Spleen (tissue), 13 donors: ENCODE results near the gene MSMP. TPM values are rescaled to one million over a fixed set of nuclear protein-coding genes. Genes with fewer than 3 reads are reported as not detected.

Experiments
- DNase-seq: peaks from one replicate; pipeline ENCODE4 v3.0.0-alpha.2; 2020
- H3K27ac ChIP-seq, 8 donors: fragments of 200-600 bp; sonication (generic) in 7 of 8; 1 replicate in 4 of 8; 2 replicates in 4 of 8; pipeline versions ENCODE4 v1.5.0 to v1.8.0; 2016 to 2021; ENCODE audit warnings: inconsistent platforms in 4 of 8, mild to moderate bottlenecking in 4 of 8, moderate library complexity in 1 of 8
- H3K27me3 ChIP-seq, 7 donors: fragments of 200-600 bp; sonication (generic) in 6 of 7; replicated peaks in 1 of 7; 1 replicate in 4 of 7; 2 replicates in 3 of 7; pipeline versions ENCODE4 v1.5.0 to v1.8.0; 2016 to 2021; ENCODE audit warnings: inconsistent platforms in 3 of 7, mild to moderate bottlenecking in 1 of 7
- H3K36me3 ChIP-seq, 6 donors: fragments of 200-600 bp; sonication (generic) in 5 of 6; 1 replicate in 4 of 6; 2 replicates in 2 of 6; pipeline versions ENCODE4 v1.5.0 to v1.8.0; 2016 to 2021; ENCODE audit warnings: inconsistent platforms in 2 of 6
- H3K4me1 ChIP-seq, 6 donors: fragments of 200-600 bp; sonication (generic) in 5 of 6; 1 replicate in 3 of 6; 2 replicates in 3 of 6; pipeline versions ENCODE4 v1.5.0 to v1.8.0; 2016 to 2021; ENCODE audit warnings: inconsistent platforms in 3 of 6
- H3K4me3 ChIP-seq, 8 donors: fragments of 200-600 bp; sonication (generic) in 7 of 8; 1 replicate in 4 of 8; 2 replicates in 4 of 8; pipeline versions ENCODE4 v1.5.0 to v1.8.0; 2016 to 2021; ENCODE audit warnings: inconsistent platforms in 4 of 8, mild to moderate bottlenecking in 4 of 8, moderate library complexity in 2 of 8
- H3K9me3 ChIP-seq, 8 donors: fragments of 200-600 bp; sonication (generic) in 7 of 8; 1 replicate in 4 of 8; 2 replicates in 4 of 8; pipeline versions ENCODE4 v1.5.0 to v1.8.0; 2016 to 2021; ENCODE audit warnings: inconsistent platforms in 4 of 8
- CTCF ChIP-seq, 11 experiments: fragments of 200-600 bp in 7 of 11; fragments of 450-650 bp in 4 of 11; sonication (generic) in 4 of 11; IDR thresholded peaks in 8 of 11; conservative IDR thresholded peaks in 3 of 11; 1 replicate in 7 of 11; 2 replicates in 4 of 11; pipeline versions ENCODE4 v1.4.0 to v1.8.0; 2016 to 2021; ENCODE audit warnings: antibody characterized with exemption in 11 of 11, inconsistent platforms in 4 of 11, mild to moderate bottlenecking in 1 of 11
- POLR2A ChIP-seq, 3 donors: fragments of 450-650 bp; IDR thresholded peaks; one replicate each; pipeline ENCODE4 v1.5.1; 2017; ENCODE audit warnings: antibody characterized with exemption in 3 of 3, mild to moderate bottlenecking in 1 of 3
- POLR2AphosphoS5 ChIP-seq, 3 donors: sonication (generic); formaldehyde crosslinking; IDR thresholded peaks; one replicate each; pipeline ENCODE4 v1.5.1; 2017; ENCODE audit warnings: antibody characterized with exemption in 3 of 3
- WGBS, 5 donors: extraction: QIAGEN DNeasy Blood & Tissue Kit in 3 of 5; methylation state at CpG; one replicate each; pipeline versions ENCODE4 v1.1.5 to v1.1.7; 2013 to 2018; 5-methylcytosine and 5-hydroxymethylcytosine counted together
- intact Hi-C: fragments of 100-400 bp; cut with DNase I; formaldehyde crosslinking; loops from one replicate; pipeline ENCODE4 v1.15.0; 2023; ENCODE audit warnings: low total_unique reads
- long read RNA-seq, 2 donors: transcript quantifications; one replicate each; lab custom pipeline, GENCODE V29; 2026
- polyA plus RNA-seq, 3 donors: library from polyadenylated mRNA; stranded (reverse); fragments of 200-250 nt; gene quantifications; one replicate each; pipeline ENCODE4 v1.2.1, GENCODE V29; 2013
- total RNA-seq, 7 donors: library from RNA; depleted of rRNA in 3 of 7; stranded (reverse); fragments of >200 nt in 3 of 7; fragmentation: NEBNext Ultra II Directional in 4 of 7; extraction: Animal tissue kit (Norgen Biotek cat#: 25700) in 4 of 7; gene quantifications; one replicate each; pipeline versions ENCODE4 v1.1.0 to v1.2.1, GENCODE V29; 2016 to 2021
- donor health status: healthy with polysubstance abuse.
- donor health status: DM: no; HTN: no; CAD: no; lungs with moderate emphysema.
- donor health status: DM: no; HTN: no; CAD: no.
- donor health status: Bipolar disorder and iron deficiency.
- donor health status: healthy.
- donor health status: DM: no; HTN: no; CAD: no.
- donor health status: DM: yes; HTN: yes; CAD: no.

The MSMP gene
- total RNA-seq (not detected), polyA plus RNA-seq (1 to 10 TPM in 1 of 3 donors, under 1 TPM in 2; 0.58 to 1.6 (median 0.63) TPM)
- long read RNA-seq, donor 1, result 0 reads
- long read RNA-seq, donor 2, result 0 reads

- WGBS, 5 donors, result 51 to 61% (median 58%) methylated on average over 2 to 3 of the region's 3 CpGs
- TF ChIP-seq POLR2AphosphoS5 (IDR thresholded peaks at IDR 0.05), result no peak
- TF ChIP-seq CTCF (IDR thresholded peaks at IDR 0.05 in 8 of 11, conservative IDR thresholded peaks at IDR 0.05 in 3 of 11), result no peak
- no peak for TF ChIP-seq POLR2A (IDR thresholded peaks at IDR 0.05)
- H3K27ac ChIP-seq, result peak within 1 kb of the TSS in 1 of 8 donors; percentile 96
- H3K36me3 ChIP-seq, result peaks cover 0 to 53% (median 40%) of the 10 kb centered on the region in 6 donors
- intact Hi-C loops, result no loop called here
- peaks cover 31 to 73% (median 48%) of the 10 kb centered on the region in 6 donors for H3K4me1 ChIP-seq
- no peaks in the 10 kb centered on the region for H3K27me3 ChIP-seq
- no peaks in the 10 kb centered on the region for H3K9me3 ChIP-seq
- no peak within 1 kb of the TSS for H3K4me3 ChIP-seq
- no peak for DNase-seq
Measured at GRCh38 chr9:35754264-35754663, at the start of gene MSMP. Gene MSMP, minus strand, starts transcription at chr9:35754276. Its CDS starts 147 bp downstream, at chr9:35754129.

GRCh38 chr9:35801328-35802128, 47.5 kb upstream of the MSMP start:
- Histone ChIP-seq H3K4me1 (no peaks in the 10 kb centered on the region), H3K9me3 (no peaks in the 10 kb centered on the region), H3K36me3 (peaks cover 0 to 47% (median 21%) of the 10 kb centered on the region in 6 donors), H3K27ac (no peak overlapping the region), H3K27me3 (no peaks in the 10 kb centered on the region), H3K4me3 (no peak overlapping the region)
- intact Hi-C loops, result loop anchor here (10.0 kb wide), 2 partner anchors 57 to 223 kb away; partner anchors contain the start of genes GBA2 and RGP1
- 90 to 97% (median 95%) methylated on average over 13 of the region's 13 CpGs for WGBS, 5 donors
- DNase-seq, result no peak
- TF ChIP-seq CTCF (IDR thresholded peaks at IDR 0.05 in 8 of 11, conservative IDR thresholded peaks at IDR 0.05 in 3 of 11), result no peak

- DNase-seq, result no peak
- TF ChIP-seq CTCF (IDR thresholded peaks at IDR 0.05 in 8 of 11, conservative IDR thresholded peaks at IDR 0.05 in 3 of 11) (no peak), POLR2A (IDR thresholded peaks at IDR 0.05) (no peak), POLR2AphosphoS5 (IDR thresholded peaks at IDR 0.05) (no peak)
- no peak overlapping the region for H3K4me3 ChIP-seq
- H3K9me3 ChIP-seq, result no peaks in the 10 kb centered on the region
- intact Hi-C loops, result loop anchor here (10.0 kb wide), 2 partner anchors 56 to 224 kb away; partner anchors contain the start of genes GBA2 and RGP1
- no peaks in the 10 kb centered on the region for H3K4me1 ChIP-seq
- peaks cover 0 to 37% (median 13%) of the 10 kb centered on the region in 6 donors for H3K36me3 ChIP-seq
- H3K27me3 ChIP-seq, result no peaks in the 10 kb centered on the region
- no peak overlapping the region for H3K27ac ChIP-seq
- WGBS, 5 donors, result 84 to 95% (median 90%) methylated on average over 7 of the region's 7 CpGs
Measured at GRCh38 chr9:35800530-35800929, 46.5 kb upstream of the MSMP start.

- intact Hi-C loops, result no loop called here
- TF ChIP-seq POLR2AphosphoS5 (IDR thresholded peaks at IDR 0.05) (no peak), POLR2A (IDR thresholded peaks at IDR 0.05) (no peak), CTCF (IDR thresholded peaks at IDR 0.05 in 8 of 11, conservative IDR thresholded peaks at IDR 0.05 in 3 of 11) (no peak)
- no peaks in the 10 kb centered on the region for H3K4me1 ChIP-seq
- no peaks in the 10 kb centered on the region for H3K9me3 ChIP-seq
- no peak for DNase-seq
- H3K27me3 ChIP-seq, result no peaks in the 10 kb centered on the region
- 82 to 94% (median 89%) methylated on average over 4 of the region's 4 CpGs for WGBS, 5 donors
- no peak overlapping the region for H3K4me3 ChIP-seq
- H3K36me3 ChIP-seq, result peaks cover 0 to 38% (median 13%) of the 10 kb centered on the region in 6 donors
- H3K27ac ChIP-seq, result no peak overlapping the region
Measured at GRCh38 chr9:35798658-35799374, 44.7 kb upstream of the MSMP start.
